MM.1S (cell line): Measurements from ENCODE around the gene RNF149.
"Not testable (repeated sequence)": the region's sequence is repeated elsewhere in the genome, so short reads cannot be mapped to it uniquely, and the experiment has no call there.

ENCODE experiments used
- DNase-seq: peaks from one replicate; pipeline ENCODE4 v3.0.0-alpha.2; 2015
- H2AFZ ChIP-seq: fragments of 300-600 bp; sonication (generic); 2 replicates; pipeline ENCODE4 v1.6.0; 2016; ENCODE audit warnings: antibody characterized with exemption, low read length
- H3F3A ChIP-seq: fragments of 300-600 bp; sonication (generic); 2 replicates; pipeline ENCODE4 v1.6.1; 2016; ENCODE audit warnings: mild to moderate bottlenecking, antibody characterized with exemption, low read length, moderate library complexity, mixed read lengths; ENCODE audit not compliant: insufficient read depth
- H3K27ac ChIP-seq: fragments of 300-600 bp; sonication (generic); 2 replicates; pipeline ENCODE4 v1.5.1; 2016; ENCODE audit warnings: mild to moderate bottlenecking, low read length
- H3K27me3 ChIP-seq: fragments of 300-600 bp; sonication (generic); replicated peaks from 2 replicates; pipeline ENCODE4 v1.6.0; 2016; ENCODE audit warnings: low read length; ENCODE audit not compliant: insufficient read depth
- H3K36me3 ChIP-seq: fragments of 300-600 bp; sonication (generic); replicated peaks from 2 replicates; pipeline ENCODE4 v1.6.1; 2016; ENCODE audit warnings: mild to moderate bottlenecking, low read length, mixed read lengths; ENCODE audit not compliant: insufficient read depth
- H3K4me1 ChIP-seq: fragments of 300-600 bp; sonication (generic); 2 replicates; pipeline ENCODE4 v1.6.1; 2016; ENCODE audit warnings: low read length, mixed read lengths
- H3K4me2 ChIP-seq: fragments of 300-600 bp; sonication (generic); 2 replicates; pipeline ENCODE4 v1.6.0; 2016; ENCODE audit warnings: low read depth, low read length
- H3K4me3 ChIP-seq: fragments of 300-600 bp; sonication (generic); 2 replicates; pipeline ENCODE4 v1.5.1; 2016; ENCODE audit warnings: low read length, mixed read lengths
- H3K79me2 ChIP-seq: fragments of 300-600 bp; sonication (generic); 2 replicates; pipeline ENCODE4 v1.6.1; 2016; ENCODE audit warnings: mixed run types, low read length, mixed read lengths
- H3K9ac ChIP-seq: fragments of 300-600 bp; sonication (generic); 2 replicates; pipeline ENCODE4 v1.6.1; 2016; ENCODE audit warnings: low read length, mixed read lengths
- H3K9me2 ChIP-seq: fragments of 300-600 bp; sonication (generic); replicated peaks from 2 replicates; pipeline ENCODE4 v1.6.1; 2016; ENCODE audit warnings: mild to moderate bottlenecking, low read length, mixed read lengths; ENCODE audit not compliant: insufficient read depth
- H3K9me3 ChIP-seq: fragments of 300-600 bp; sonication (generic); replicated peaks from 2 replicates; pipeline ENCODE4 v1.6.1; 2016; ENCODE audit warnings: mild to moderate bottlenecking, low read length, mixed read lengths; ENCODE audit not compliant: insufficient read depth
- H4K20me1 ChIP-seq: fragments of 300-600 bp; sonication (generic); 2 replicates; pipeline ENCODE4 v1.6.1; 2016; ENCODE audit warnings: mild to moderate bottlenecking, low read length, moderate library complexity, mixed read lengths; ENCODE audit not compliant: insufficient read depth
- EZH2 ChIP-seq: fragments of 300-600 bp; sonication (generic); optimal IDR thresholded peaks from 2 replicates; pipeline ENCODE3; 2017; ENCODE audit warnings: low read depth, mild to moderate bottlenecking, antibody characterized with exemption, low read length, mixed read lengths
- EZH2phosphoT487 ChIP-seq: fragments of 300-600 bp; sonication (generic); IDR thresholded peaks from 2 replicates; pipeline ENCODE4 v1.6.1; 2018; ENCODE audit warnings: antibody characterized with exemption, low read length
- TF ChIP-seq, protein P1 (sequence below): fragments of 300-600 bp; sonication (generic); IDR thresholded peaks from 2 replicates; pipeline ENCODE4 v1.5.1; 2016; ENCODE audit warnings: antibody characterized with exemption, low read length, mixed read lengths

The RNF149 gene

DNA sequence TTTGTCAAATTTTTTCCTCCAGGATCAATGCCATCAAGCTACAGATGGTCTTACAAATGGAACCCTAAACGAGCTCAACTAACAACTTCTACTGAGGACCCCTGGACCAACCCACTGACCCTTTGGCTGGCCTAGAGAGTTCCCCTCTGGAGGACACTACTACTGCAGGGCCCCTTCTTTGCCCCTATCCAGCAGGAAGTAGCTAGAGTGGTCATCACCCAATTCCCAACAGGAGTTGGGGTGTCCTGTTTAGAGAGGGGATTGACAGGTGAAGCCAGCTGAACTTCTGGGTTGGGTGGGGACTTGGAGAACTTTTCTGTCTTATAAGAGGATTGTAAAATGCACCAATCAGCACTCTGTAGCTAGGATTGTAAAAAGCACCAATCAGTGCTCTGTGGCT is 72.5 kb downstream of the RNF149 start:
- H3K36me3 ChIP-seq, H4K20me1 ChIP-seq, DNase-seq, H3K4me2 ChIP-seq, H3K27me3 ChIP-seq, H2AFZ ChIP-seq, H3K9me2 ChIP-seq, H3K4me3 ChIP-seq, H3K4me1 ChIP-seq, H3K79me2 ChIP-seq, H3K9ac ChIP-seq, H3F3A ChIP-seq, H3K9me3 ChIP-seq, H3K27ac ChIP-seq: not testable (repeated sequence)

GRCh38 chr2:101234169-101234938 is 74.1 kb downstream of the RNF149 start:
- Histone ChIP-seq H3K4me3 (no peak overlapping the region), H3K36me3 (no peaks in the 10 kb centered on the region), H3F3A (no peaks in the 10 kb centered on the region), H3K9me3 (no peaks in the 10 kb centered on the region), H2AFZ (no peak overlapping the region), H3K9ac (no peak overlapping the region), H3K27me3 (no peaks in the 10 kb centered on the region), H3K9me2 (no peaks in the 10 kb centered on the region), H4K20me1 (no peaks in the 10 kb centered on the region), H3K4me2 (no peak overlapping the region), H3K4me1 (no peaks in the 10 kb centered on the region), H3K27ac (no peak overlapping the region), H3K79me2 (no peaks in the 10 kb centered on the region)
- no peak for DNase-seq
- TF ChIP-seq, protein P1, sequence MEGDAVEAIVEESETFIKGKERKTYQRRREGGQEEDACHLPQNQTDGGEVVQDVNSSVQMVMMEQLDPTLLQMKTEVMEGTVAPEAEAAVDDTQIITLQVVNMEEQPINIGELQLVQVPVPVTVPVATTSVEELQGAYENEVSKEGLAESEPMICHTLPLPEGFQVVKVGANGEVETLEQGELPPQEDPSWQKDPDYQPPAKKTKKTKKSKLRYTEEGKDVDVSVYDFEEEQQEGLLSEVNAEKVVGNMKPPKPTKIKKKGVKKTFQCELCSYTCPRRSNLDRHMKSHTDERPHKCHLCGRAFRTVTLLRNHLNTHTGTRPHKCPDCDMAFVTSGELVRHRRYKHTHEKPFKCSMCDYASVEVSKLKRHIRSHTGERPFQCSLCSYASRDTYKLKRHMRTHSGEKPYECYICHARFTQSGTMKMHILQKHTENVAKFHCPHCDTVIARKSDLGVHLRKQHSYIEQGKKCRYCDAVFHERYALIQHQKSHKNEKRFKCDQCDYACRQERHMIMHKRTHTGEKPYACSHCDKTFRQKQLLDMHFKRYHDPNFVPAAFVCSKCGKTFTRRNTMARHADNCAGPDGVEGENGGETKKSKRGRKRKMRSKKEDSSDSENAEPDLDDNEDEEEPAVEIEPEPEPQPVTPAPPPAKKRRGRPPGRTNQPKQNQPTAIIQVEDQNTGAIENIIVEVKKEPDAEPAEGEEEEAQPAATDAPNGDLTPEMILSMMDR, result no peak
- TF ChIP-seq EZH2, result no peak
- no peak for TF ChIP-seq EZH2phosphoT487

DNA sequence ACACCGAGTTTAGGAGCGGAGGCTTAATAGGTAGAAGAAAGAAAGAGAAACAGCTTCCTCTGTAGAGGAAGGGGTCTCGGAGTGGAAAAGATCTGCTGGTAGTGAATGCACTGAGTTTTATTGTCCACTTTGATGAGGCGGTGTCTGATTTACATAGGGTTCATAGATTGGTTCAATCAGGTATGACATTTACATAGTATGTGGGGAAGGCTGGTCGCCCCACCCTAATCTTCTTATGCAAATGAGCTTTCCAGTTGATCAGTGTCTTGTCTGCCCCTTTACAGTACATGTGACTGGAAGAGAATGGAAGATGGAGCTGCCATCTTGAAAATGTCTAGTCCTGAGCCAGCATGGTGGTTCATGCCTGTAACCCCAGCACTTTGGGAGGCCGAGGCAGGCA is 75.7 kb downstream of the RNF149 start:
- H3K4me2 ChIP-seq, result no peak overlapping the region
- H2AFZ ChIP-seq, result no peak overlapping the region
- no peak overlapping the region for H3K4me3 ChIP-seq

DNA sequence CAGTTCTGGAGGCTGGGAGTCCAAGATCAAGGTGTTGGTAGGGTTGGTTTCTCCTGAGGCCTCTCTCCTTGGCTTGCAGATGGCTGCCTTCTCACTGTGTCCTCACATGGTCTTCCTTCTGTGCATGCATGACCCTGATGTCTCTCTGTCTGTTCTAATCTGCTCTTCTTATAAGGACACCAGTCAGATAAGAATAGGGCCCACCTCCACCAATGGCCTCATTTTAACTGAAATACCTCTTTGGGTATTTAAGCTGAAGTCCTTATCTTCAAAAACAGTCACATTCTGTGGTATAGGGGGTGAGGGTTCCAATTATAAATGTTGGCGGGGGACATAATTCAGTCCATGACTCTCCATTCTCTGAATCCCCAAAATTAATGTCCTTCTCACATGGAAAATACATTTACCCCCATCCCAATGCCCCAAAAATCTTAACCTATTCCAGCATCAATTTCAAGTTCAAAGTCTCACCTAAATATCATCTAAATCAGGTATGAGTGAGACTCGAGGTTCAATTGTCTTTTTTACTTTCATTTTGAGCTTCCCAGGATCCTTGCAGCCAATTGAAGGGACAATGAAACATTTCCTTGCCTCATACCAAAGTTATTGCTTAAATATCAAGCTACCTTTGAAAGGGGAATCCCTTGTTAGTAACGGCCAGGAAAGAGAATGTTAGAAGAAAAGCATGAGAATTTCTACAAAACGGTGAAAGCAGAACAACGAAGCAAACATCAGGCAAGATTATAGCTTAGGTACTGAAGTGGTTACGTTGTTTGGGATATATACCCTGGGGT is 76.4 kb downstream of the RNF149 start:
- H3K9me3 ChIP-seq, result no peaks in the 10 kb centered on the region

More for the DNA sequence above, 75.7 kb downstream of the RNF149 start:
- Histone ChIP-seq H3K9me3 (no peaks in the 10 kb centered on the region), H3K36me3 (no peaks in the 10 kb centered on the region), H3F3A (no peaks in the 10 kb centered on the region), H4K20me1 (no peaks in the 10 kb centered on the region), H3K79me2 (no peaks in the 10 kb centered on the region), H3K4me1 (no peaks in the 10 kb centered on the region), H3K27ac (no peak overlapping the region), H3K9me2 (no peaks in the 10 kb centered on the region), H3K9ac (no peak overlapping the region), H3K27me3 (no peaks in the 10 kb centered on the region)
- TF ChIP-seq EZH2 (no peak), EZH2phosphoT487 (no peak)
- no peak for DNase-seq

More for the DNA sequence above, 76.4 kb downstream of the RNF149 start:
- Histone ChIP-seq H3F3A (no peaks in the 10 kb centered on the region), H3K27ac (no peak overlapping the region), H3K4me2 (no peak overlapping the region), H3K36me3 (no peaks in the 10 kb centered on the region), H3K4me3 (no peak overlapping the region), H3K4me1 (no peaks in the 10 kb centered on the region), H2AFZ (no peak overlapping the region), H3K9ac (no peak overlapping the region), H4K20me1 (no peaks in the 10 kb centered on the region), H3K27me3 (no peaks in the 10 kb centered on the region), H3K9me2 (no peaks in the 10 kb centered on the region), H3K79me2 (no peaks in the 10 kb centered on the region)
- TF ChIP-seq, protein P1, result no peak
- no peak for TF ChIP-seq EZH2phosphoT487
- no peak for TF ChIP-seq EZH2
- DNase-seq, result no peak
